GM19043 (cell line): Measurements from ENCODE around the gene BMP10.
"Not testable (repeated sequence)": the region's sequence is repeated elsewhere in the genome, so short reads cannot be mapped to it uniquely, and the experiment has no call there.

ENCODE experiments used
- ATAC-seq: cut with Tn5 transposase; IDR thresholded peaks from one replicate; pipeline ENCODE4 v1.9.1; 2021; ENCODE audit warnings: low read depth; ENCODE audit not compliant: unreplicated experiment

The BMP10 gene

DNA sequence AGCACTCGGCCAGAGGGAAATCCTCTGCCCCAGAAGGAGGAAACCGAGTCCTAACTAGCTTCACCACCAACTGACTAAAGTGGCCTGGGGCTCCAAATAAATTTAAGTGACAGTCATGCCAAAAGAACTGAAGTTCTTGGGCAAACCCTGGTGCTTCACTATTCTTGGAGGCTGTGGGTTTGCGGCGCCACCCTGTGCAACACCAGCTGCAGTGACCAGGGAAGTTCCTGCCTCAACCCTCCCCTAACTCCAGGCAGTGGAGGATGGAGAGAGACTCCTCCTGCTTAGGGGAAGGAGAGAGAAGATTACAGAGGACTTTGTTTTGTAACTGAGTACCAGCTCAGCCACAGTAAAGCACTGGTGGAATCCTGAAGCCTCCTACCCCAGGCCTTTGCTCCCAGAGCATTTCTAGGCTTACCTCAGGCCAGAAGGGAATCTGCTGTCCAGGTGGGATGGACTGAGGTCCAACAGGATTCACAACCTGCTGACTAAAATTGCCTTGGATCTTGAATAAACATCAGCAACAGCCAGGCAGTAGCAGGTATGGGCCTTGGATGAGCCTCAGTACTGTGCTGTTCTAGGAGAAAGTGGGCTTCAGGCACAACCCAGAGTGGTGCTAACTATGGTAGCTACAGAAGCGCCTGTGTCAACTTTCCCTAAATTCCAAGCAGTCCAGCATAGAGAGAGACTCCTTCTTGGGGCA, 29.4 kb upstream of the BMP10 start:
- ATAC-seq: no peak

DNA sequence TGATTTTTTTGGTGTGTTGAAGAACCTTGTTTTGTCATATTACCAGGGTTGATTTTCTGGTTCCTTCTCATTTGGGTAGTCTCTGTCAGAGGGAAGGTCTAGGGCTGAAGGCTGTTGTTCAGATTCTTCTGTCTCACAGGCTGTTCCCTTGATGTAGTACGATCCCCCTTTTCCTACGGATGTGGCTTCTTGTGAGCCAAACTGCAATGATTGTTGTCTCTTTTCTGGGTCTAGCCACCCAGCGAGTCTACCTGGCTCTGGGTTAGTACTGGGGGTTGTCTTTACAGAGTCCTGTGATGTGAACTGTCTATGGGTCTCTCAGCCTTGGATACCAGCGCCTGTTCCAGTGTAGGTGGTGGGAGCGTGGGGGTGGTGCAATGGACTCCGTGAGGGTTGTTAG, 24.8 kb upstream of the BMP10 start:
- not testable (repeated sequence) for ATAC-seq

DNA sequence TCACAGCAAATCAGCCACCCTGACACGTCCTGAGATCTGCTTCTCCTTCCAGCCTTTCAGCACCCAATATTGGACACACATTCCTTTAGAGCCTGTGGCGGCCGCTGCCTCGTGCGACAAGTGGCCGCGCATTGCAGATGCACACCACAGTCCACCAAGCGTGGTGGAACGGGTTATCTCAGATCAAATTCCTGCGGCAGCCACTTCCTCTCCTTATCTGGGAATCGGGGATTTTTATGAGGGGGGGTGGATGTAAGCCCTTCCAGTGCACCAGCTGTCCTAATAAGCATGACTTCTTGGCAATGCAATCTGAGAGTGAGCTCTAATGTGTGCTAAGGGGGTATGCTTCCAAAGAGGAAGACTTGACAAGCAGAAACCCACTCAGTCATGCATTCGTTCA, 18.3 kb upstream of the BMP10 start:
- no peak for ATAC-seq

DNA sequence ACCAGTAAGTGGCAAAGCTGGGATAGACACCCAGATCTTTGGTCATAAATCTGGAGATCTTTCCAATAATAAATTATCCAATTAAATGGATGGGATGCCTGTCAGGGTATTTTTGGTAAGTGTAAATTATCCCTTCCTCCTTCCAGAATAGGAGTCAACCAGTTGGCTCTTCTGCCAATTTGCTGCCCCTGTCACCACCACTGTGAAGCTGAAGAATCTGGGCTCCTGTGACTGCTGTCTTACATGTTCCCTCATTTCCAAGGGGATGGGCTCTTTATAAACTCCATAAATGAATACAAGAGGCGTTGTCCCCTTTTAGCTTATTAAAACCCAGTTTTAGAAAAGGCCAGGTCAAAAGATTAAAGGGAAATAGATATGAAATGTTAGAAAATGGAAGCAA, 17.8 kb upstream of the BMP10 start:
- ATAC-seq: no peak

GRCh38 chr2:68888038-68888704, 17.0 kb upstream of the BMP10 start:
- no peak for ATAC-seq

DNA sequence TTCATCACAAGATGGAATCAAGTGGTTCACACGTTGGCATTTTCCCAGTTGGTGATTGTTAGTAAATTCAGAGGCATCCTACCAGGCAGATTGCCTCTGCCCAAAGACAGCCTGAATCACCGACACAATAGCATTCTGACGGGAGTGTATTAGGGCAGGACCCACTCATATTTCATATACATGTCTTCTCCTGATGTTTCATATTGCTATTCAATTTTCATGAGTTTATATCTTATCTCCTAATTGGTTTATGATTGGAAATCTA, 14.5 kb upstream of the BMP10 start:
- ATAC-seq: no peak

- no peak for ATAC-seq
Measured at GRCh38 chr2:68885074-68885810, 14.0 kb upstream of the BMP10 start.

- no peak for ATAC-seq
Measured at GRCh38 chr2:68880213-68880612, 9.0 kb upstream of the BMP10 start.

DNA sequence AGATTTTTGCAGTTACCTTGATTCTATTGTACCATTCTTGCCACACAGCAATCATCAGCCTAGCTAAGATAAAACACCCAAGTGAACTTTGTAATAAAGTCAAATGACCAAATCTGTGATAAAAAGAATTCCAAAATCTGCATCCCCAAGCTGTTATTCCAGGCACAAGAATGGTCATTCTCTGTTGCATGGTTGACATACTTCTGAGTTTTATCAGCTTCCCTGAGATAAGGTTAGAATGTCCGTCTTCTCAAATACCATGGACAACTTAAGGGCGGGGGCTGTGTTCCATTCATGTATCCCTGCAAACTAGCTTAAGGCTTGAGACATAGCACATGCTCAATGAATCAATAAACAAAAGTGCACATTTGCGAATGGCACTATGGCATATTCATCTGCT, 8.1 kb upstream of the BMP10 start:
- ATAC-seq: no peak

- no peak for ATAC-seq
Measured at GRCh38 chr2:68878753-68879152, 7.6 kb upstream of the BMP10 start.

DNA sequence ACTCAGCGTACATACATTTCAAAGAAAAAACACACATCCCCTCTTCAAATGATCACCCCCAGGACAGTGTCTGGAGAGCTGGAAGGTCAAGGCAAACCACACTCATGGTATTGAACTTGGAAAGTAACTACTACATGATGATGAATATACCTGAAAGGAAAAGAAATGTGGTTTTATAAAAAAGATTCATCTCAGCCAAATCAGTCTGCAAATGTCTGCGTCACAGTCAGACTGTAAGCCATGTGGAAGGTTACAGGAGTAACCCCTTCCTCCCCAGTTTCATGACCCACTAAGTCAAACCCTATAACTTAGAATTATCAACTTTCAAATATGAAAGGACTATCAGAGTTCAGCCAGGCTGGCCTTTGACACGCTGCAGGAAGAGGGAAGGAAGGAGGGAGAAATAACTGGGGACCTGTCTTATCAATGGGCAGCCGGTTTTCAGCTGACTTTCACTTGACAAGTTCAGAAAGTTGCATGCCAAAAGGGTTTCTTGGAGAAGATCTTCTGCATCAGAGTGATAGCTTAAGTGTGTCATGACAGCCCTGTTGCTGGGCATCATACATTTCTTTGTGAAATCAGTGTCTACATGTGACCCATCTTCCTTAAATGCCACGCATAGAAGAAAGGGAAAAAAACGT, 7.0 kb upstream of the BMP10 start:
- ATAC-seq: no peak

GRCh38 chr2:68877079-68877772, 6.0 kb upstream of the BMP10 start:
- no peak for ATAC-seq

GRCh38 chr2:68870215-68870614, 982 bp downstream of the BMP10 start:
- no peak for ATAC-seq

- no peak for ATAC-seq
Measured at GRCh38 chr2:68865108-68865507, 6.1 kb downstream of the BMP10 start.

DNA sequence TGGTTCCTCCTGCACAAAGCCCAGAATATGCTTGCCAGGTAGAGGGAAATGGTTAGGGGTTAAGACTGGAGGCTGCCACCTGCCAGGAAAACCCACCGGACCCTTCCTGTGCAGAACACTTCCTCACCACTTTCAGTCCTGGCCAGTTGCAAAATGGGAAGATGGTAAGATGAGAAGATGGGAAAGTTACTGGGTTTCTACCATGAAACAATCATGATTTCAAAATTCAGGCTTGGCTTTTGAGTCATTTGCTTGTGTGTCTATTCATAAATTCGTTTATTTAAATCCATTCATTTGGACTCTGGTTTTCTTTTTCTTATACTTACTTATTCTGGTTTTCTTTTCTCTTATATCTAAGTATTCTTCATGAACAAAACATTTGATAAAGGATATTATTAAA, 7.2 kb downstream of the BMP10 start:
- no peak for ATAC-seq

GRCh38 chr2:68862889-68863288, 8.3 kb downstream of the BMP10 start:
- ATAC-seq: no peak

DNA sequence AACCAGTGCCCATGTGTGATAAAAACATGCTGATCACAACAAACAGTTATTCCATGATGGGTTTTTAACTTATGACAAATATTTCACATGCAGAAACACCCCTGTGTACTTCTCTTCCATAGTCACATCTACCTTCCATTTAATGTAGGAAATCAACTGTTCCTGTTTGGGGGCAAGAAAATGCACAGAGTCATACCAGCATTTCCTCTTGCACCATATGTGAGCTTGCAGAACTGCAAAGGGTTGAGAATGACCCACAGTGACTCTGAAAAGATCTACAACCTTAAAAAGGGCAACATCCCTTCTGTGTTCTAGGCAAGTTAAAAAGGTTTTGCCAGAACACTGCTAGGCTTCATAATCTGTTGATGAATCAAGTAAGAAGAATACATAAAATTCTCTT, 9.9 kb downstream of the BMP10 start:
- no peak for ATAC-seq

DNA sequence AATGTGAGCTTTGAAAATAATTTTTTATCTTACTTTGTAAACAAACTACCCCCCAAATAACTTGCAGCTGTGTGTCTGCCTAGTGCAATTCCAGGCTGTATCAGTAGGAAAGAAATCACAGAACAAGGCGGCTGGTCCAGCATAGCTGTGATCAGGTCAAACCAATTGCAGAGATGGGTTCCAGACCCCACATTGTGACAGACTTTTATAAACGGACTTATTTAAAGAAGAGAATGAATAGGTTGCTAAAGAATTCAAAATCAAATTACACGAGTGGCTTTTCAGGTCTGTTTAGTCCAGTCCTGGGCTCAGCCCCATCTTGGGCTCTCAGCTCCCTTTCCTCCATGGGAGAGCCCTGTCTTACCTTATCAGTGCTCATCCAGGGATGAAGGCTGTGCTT, 11.1 kb downstream of the BMP10 start:
- ATAC-seq: no peak

GRCh38 chr2:68857855-68858456, 13.2 kb downstream of the BMP10 start:
- ATAC-seq: no peak

GRCh38 chr2:68857202-68857845, 13.9 kb downstream of the BMP10 start:
- ATAC-seq: no peak
